Brain microvascular endothelial cell (primary cell): ENCODE results near the gene DAZAP2.
A peak's percentile ranks its signal among the peaks of the same experiment; 100 is the strongest.

Source experiments
- DNase-seq: peaks from one replicate; pipeline ENCODE4 v3.0.0-alpha.2; 2020
- H3K27ac ChIP-seq: fragments of 250-450 bp; sonication (Bioruptor Pico); 2 replicates; pipeline ENCODE4 v1.5.1; 2020; ENCODE audit warnings: mild to moderate bottlenecking, moderate library complexity
- H3K27me3 ChIP-seq: fragments of 250-450 bp; sonication (Bioruptor Pico); replicated peaks from 2 replicates; pipeline ENCODE4 v1.5.1; 2020; ENCODE audit warnings: mild to moderate bottlenecking
- H3K36me3 ChIP-seq: fragments of 250-450 bp; sonication (Bioruptor Pico); replicated peaks from 2 replicates; pipeline ENCODE4 v1.5.1; 2020; ENCODE audit warnings: mild to moderate bottlenecking
- H3K4me3 ChIP-seq: 2 replicates; pipeline ENCODE4 v1.5.1; 2011; ENCODE audit warnings: low read depth, mild to moderate bottlenecking, control low read depth, low read length, moderate library complexity
- in situ Hi-C: cut with HindIII; loops from 2 replicates; pipeline ENCODE4 v1.10.0; 2017; ENCODE audit warnings: low sequenced_read_pairs, low pct_ligation_motif_present
- TF ChIP-seq, protein P1 (sequence below): IDR thresholded peaks from 2 replicates; pipeline ENCODE4 v1.5.1; 2011; ENCODE audit warnings: low read depth, mild to moderate bottlenecking, moderate library complexity, low read length, control low read depth, inconsistent platforms; ENCODE audit errors: missing control alignments

The DAZAP2 gene

DNA sequence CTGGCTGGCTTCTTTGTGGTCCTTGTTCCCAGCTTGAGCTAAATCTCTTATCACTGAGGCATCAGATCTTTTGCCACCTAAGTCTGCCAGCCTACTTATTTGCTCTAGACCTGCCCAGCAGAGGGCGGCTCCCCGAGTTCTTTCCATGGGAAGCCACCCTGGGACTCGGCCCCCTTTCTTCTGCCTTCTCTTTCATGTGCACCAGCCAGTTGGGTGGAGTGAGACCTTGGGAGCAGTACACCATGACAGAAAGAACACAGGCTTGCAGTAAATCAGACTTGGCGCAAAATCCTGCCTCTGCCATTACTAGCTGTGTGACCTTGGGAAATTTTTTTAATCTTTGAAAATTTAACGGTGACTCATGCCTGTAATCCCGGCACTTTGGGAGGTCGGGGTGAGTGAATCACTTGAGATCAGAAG lies 24.1 kb downstream of the DAZAP2 start:
- Histone ChIP-seq H3K27ac (no peak overlapping the region), H3K4me3 (no peak overlapping the region), H3K36me3 (no peaks in the 10 kb centered on the region), H3K27me3 (no peaks in the 10 kb centered on the region)
- TF ChIP-seq, protein P1, sequence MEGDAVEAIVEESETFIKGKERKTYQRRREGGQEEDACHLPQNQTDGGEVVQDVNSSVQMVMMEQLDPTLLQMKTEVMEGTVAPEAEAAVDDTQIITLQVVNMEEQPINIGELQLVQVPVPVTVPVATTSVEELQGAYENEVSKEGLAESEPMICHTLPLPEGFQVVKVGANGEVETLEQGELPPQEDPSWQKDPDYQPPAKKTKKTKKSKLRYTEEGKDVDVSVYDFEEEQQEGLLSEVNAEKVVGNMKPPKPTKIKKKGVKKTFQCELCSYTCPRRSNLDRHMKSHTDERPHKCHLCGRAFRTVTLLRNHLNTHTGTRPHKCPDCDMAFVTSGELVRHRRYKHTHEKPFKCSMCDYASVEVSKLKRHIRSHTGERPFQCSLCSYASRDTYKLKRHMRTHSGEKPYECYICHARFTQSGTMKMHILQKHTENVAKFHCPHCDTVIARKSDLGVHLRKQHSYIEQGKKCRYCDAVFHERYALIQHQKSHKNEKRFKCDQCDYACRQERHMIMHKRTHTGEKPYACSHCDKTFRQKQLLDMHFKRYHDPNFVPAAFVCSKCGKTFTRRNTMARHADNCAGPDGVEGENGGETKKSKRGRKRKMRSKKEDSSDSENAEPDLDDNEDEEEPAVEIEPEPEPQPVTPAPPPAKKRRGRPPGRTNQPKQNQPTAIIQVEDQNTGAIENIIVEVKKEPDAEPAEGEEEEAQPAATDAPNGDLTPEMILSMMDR, result peak; percentile 65
- DNase-seq, result peak; percentile 33
- in situ Hi-C loops, result no loop called here

DNA sequence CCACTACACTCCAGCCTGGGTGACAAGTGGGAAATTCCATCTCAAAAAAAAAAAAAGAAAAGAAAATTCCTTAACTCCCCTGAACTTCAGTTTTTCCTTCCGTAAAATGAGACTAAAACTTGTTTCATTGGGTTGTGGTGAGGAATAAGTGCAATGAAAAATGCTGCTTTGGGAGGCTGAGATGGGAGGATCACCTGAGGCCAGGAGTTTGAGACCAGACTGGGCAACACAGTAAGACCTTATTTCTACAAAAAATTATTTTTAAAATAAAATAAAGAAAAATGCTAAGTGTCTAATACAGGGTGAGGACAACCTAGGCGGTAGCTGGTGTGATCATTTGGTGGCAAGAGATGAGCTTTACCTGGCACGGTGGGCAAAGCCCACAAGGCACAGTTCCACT lies 24.7 kb downstream of the DAZAP2 start:
- no peak overlapping the region for H3K27ac ChIP-seq
- H3K27me3 ChIP-seq, result no peaks in the 10 kb centered on the region
- H3K36me3 ChIP-seq, result no peaks in the 10 kb centered on the region
- TF ChIP-seq, protein P1, result no peak
- DNase-seq, result no peak
- no peak overlapping the region for H3K4me3 ChIP-seq
- in situ Hi-C loops, result no loop called here

DNA sequence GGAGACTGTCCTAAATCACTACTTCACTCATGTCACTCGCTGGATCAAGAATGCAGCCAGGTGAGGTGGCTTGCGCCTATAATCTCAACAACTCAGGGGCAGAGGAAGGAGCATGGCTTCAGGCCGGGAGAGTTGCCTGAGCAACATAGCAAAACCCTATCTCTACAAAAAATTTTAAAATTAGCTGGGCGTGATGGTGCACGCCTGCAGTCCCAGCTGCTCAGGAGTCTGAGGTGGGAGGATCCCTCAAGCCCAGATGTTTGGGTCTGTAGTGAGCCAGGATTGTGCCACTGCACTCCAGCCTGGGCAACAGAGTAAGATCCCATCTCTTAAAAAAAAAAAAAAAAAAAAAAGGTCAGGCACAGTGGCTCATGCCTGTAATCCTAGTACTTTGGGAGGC lies 25.7 kb downstream of the DAZAP2 start:
- TF ChIP-seq, protein P1, result no peak
- DNase-seq, result no peak
- Histone ChIP-seq H3K4me3 (no peak overlapping the region), H3K27me3 (no peaks in the 10 kb centered on the region), H3K36me3 (no peaks in the 10 kb centered on the region), H3K27ac (no peak overlapping the region)
- in situ Hi-C loops, result no loop called here

DNA sequence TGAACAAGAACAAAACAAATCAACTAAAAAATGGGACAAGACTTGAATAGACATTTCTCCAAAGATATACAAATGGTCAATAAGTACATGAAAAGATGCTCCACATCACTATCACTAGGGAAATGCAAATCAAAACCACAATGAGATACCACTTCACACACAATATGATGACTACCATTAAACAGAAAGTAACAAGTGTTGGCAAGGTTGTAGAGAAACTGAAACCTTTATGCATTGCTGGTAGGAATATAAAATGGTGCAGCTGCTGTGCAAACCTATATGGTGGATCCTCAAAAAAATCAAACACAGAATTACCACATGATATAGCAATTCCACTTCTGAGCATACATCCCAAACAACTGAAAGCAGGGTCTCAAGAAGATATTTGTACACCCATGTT lies 26.4 kb downstream of the DAZAP2 start:
- no peak for DNase-seq
- TF ChIP-seq, protein P1, result no peak
- H3K4me3 ChIP-seq, result no peak overlapping the region
- in situ Hi-C loops, result no loop called here
- H3K36me3 ChIP-seq, result no peaks in the 10 kb centered on the region
- no peak overlapping the region for H3K27ac ChIP-seq
- no peaks in the 10 kb centered on the region for H3K27me3 ChIP-seq

DNA sequence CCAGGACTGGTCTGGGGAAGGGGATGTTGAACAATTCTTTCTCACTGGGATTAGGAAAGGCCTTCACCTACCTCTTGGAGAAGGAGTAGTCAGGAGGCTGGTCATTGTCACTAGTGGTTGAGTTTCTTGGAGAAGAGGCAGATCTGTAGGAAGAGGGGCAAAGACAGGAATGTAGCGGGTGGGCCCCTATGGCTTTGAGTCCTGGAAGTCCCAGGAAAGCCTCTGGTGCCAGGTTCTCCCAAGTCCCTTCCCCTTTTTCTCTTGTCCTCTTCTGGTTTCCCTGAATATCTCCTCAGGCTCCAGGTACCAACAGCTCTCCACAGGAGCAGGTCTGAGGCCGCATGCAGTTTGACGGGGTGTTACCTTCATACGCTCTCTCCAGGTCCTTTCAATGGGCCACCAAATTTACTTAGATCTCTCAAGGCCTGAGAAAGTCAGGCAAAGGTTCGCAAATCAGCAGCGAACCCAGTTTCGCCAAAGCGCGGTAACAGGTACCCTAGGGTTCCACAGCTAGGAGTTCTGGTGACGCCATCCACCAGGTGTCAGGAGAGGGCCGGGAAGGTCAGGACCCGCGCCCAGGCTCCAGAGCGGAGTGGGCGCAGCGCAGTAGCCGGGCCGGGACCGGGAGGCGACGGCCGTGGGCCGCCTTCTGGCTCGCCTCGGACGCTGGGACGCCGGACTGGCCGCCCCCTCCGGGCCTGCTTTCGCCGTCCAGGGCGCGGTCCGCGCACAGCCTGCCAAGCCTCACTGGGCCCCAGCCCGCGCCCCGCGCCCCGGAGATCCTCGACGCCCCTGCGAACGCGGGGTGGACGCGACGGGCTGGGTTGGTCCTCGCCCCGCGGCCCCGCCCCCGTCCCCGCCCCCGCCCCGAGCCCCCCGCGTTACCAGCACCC lies 30.8 kb downstream of the DAZAP2 start:
- in situ Hi-C loops, result no loop called here
- Histone ChIP-seq H3K27me3 (no peaks in the 10 kb centered on the region), H3K27ac (peak overlapping the region; percentile 7), H3K36me3 (no peaks in the 10 kb centered on the region), H3K4me3 (peak overlapping the region; percentile 75)
- TF ChIP-seq, protein P1, result peak; percentile 24
- DNase-seq, result no peak
